ENCODE measurements around the gene MRPL2. TPM values are rescaled to one million over a fixed set of nuclear protein-coding genes. Genes with fewer than 3 reads are reported as not detected.
A peak's percentile ranks its signal among the peaks of the same experiment; 100 is the strongest.

MRPL2 gene
- polyA plus RNA-seq, 3 donors = 23.9 to 26.9 (median 26.3) TPM

- peaks cover 24 to 32% (median 30%) of the 10 kb centered on the region in 3 donors for H3K27me3 Mint-ChIP-seq (ENCODE audit: low read depth in 3 of 3)
- H3K27ac Mint-ChIP-seq = peak overlapping the region in 1 of 7 donors; percentile 57
- Histone ChIP-seq H3K79me2 (ENCODE audit: insufficient read depth, low read length) (no peaks in the 10 kb centered on the region), H3K4me2 (replicated peaks; ENCODE audit: extremely low read depth, low read length, poor library complexity, severe bottlenecking) (no peak overlapping the region), H3K9me3 (replicated peaks in 1 of 2; ENCODE audit: control insufficient read depth in 1 of 2, insufficient read depth in 1 of 2, low read length in 2 of 2) (no peaks in the 10 kb centered on the region), H3K4me3 (replicated peaks in 1 of 3; ENCODE audit: low read depth in 2 of 3, low read length in 3 of 3) (no peak overlapping the region), H3K36me3 (replicated peaks in 1 of 2; ENCODE audit: control insufficient read depth in 1 of 2, insufficient read depth in 2 of 2, low read length in 2 of 2) (no peaks in the 10 kb centered on the region), H2AFZ (ENCODE audit: insufficient read depth, low read depth, low read length, poor library complexity, severe bottlenecking) (no peak overlapping the region), H3K4me1 (ENCODE audit: control insufficient read depth in 1 of 2, insufficient read depth in 2 of 2, low read length in 2 of 2) (peaks cover 13 to 17% of the 10 kb centered on the region in 2 donors), H3K9ac (ENCODE audit: insufficient read depth, low read length, poor library complexity, severe bottlenecking) (no peak overlapping the region), H3K27ac (ENCODE audit: low read depth in 1 of 2, low read length in 2 of 2) (no peak overlapping the region), H3K27me3 (ENCODE audit: control insufficient read depth in 2 of 2, insufficient read depth in 2 of 2, low read length in 2 of 2) (peaks cover 2 to 18% of the 10 kb centered on the region in 2 donors), H4K20me1 (ENCODE audit: insufficient read depth, low read length) (no peaks in the 10 kb centered on the region)
- H3K4me3 Mint-ChIP-seq = peak overlapping the region in 1 of 2 donors; percentile 77
- intact Hi-C loops (cut with micrococcal nuclease) = no loop called here
- TF ChIP-seq CTCF (IDR thresholded peaks at IDR 0.05) = no peak
- no peak for DNase-seq
- 80% methylated on average over 1 of the region's 6 CpGs for WGBS (ENCODE audit: insufficient coverage)
- H3K4me1 Mint-ChIP-seq = peaks cover 15% of the 10 kb centered on the region
- H3K9me3 Mint-ChIP-seq = peaks cover 0 to 3% (median 0%) of the 10 kb centered on the region in 7 donors
- H3K36me3 Mint-ChIP-seq = peaks cover 10 to 17% of the 10 kb centered on the region in 2 donors
These were observed 15.8 kb upstream of the MRPL2 start for GRCh38 chr6:43074847-43075669.

DNA sequence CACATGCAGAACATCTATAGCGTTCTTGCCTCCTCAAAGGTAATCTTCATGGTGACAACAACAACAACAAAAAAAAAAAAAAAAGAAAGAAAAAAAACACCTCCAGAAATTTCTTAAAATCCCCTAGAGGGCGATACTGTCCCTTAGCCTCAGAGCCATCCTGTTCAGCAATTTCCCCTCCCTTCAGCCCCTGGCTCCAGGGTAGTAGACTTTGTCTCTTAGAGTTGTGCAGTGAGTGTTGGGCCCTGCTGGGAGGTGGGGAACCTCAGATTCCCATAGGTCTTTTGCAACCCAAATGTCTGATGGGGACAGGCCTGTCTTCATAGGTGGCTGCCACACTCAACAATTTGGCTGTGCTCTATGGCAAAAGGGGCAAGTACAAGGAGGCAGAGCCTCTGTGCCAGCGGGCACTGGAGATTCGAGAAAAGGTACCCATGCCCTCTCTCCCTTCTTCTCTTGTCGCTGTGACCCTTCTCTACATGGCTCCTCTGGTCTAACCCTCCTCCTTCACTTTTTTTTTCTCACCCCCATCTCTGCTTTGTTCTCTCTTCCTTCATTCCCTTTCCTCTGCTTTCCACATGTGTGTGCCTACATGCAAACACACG, 10.9 kb upstream of the MRPL2 start:
- Histone ChIP-seq H4K20me1 (ENCODE audit: insufficient read depth, low read length) (no peaks in the 10 kb centered on the region), H3K9me3 (replicated peaks in 1 of 2; ENCODE audit: control insufficient read depth in 1 of 2, insufficient read depth in 1 of 2, low read length in 2 of 2) (no peaks in the 10 kb centered on the region), H3K9ac (ENCODE audit: insufficient read depth, low read length, poor library complexity, severe bottlenecking) (no peak overlapping the region), H3K27me3 (ENCODE audit: control insufficient read depth in 2 of 2, insufficient read depth in 2 of 2, low read length in 2 of 2) (no peaks in the 10 kb centered on the region), H3K4me3 (replicated peaks in 1 of 3; ENCODE audit: low read depth in 2 of 3, low read length in 3 of 3) (no peak overlapping the region), H3K4me2 (replicated peaks; ENCODE audit: extremely low read depth, low read length, poor library complexity, severe bottlenecking) (no peak overlapping the region), H3K4me1 (ENCODE audit: control insufficient read depth in 1 of 2, insufficient read depth in 2 of 2, low read length in 2 of 2) (no peaks in the 10 kb centered on the region), H3K27ac (ENCODE audit: low read depth in 1 of 2, low read length in 2 of 2) (no peak overlapping the region), H3K79me2 (ENCODE audit: insufficient read depth, low read length) (no peaks in the 10 kb centered on the region), H3K36me3 (replicated peaks in 1 of 2; ENCODE audit: control insufficient read depth in 1 of 2, insufficient read depth in 2 of 2, low read length in 2 of 2) (peaks cover 4 to 13% of the 10 kb centered on the region in 2 donors), H2AFZ (ENCODE audit: insufficient read depth, low read depth, low read length, poor library complexity, severe bottlenecking) (no peak overlapping the region)
- DNase-seq = peak in 1 of 3 donors; percentile 13
- Mint-ChIP-seq H3K27me3 (ENCODE audit: low read depth in 3 of 3) (peaks cover 0 to 4% (median 2%) of the 10 kb centered on the region in 3 donors), H3K27ac (peak overlapping the region in 1 of 7 donors; percentile 8), H3K4me1 (no peaks in the 10 kb centered on the region), H3K9me3 (peaks cover 0 to 1% (median 0%) of the 10 kb centered on the region in 7 donors), H3K4me3 (no peak overlapping the region), H3K36me3 (peaks cover 20 to 27% of the 10 kb centered on the region in 2 donors)
- 97% methylated on average over 4 of the region's 6 CpGs for WGBS (ENCODE audit: insufficient coverage)
- peak; percentile 49 for TF ChIP-seq CTCF (IDR thresholded peaks at IDR 0.05)
- intact Hi-C loops (cut with micrococcal nuclease) = no loop called here

Data from CD14-positive monocyte (primary cell).